Left renal pelvis (tissue), 4 donors: ENCODE measurements around the gene SH3BP1. TPM values are rescaled to one million over a fixed set of nuclear protein-coding genes. Genes with fewer than 3 reads are reported as not detected.

Experiments used
- DNase-seq, 4 donors: peaks; one replicate each; pipeline ENCODE4 v3.0.0-alpha.2; 2013; ENCODE audit warnings: low read depth in 4 of 4, low spot score in 3 of 4
- polyA plus RNA-seq, 4 donors: library from polyadenylated mRNA; unstranded; fragments of 120-200 nt; gene quantifications; one replicate each; pipeline ENCODE4 v1.2.1, GENCODE V29; 2013; ENCODE audit not compliant: insufficient read length in 4 of 4

The SH3BP1 gene
- polyA plus RNA-seq, 4 donors = 16.1 to 27.5 (median 24.1) TPM

DNA sequence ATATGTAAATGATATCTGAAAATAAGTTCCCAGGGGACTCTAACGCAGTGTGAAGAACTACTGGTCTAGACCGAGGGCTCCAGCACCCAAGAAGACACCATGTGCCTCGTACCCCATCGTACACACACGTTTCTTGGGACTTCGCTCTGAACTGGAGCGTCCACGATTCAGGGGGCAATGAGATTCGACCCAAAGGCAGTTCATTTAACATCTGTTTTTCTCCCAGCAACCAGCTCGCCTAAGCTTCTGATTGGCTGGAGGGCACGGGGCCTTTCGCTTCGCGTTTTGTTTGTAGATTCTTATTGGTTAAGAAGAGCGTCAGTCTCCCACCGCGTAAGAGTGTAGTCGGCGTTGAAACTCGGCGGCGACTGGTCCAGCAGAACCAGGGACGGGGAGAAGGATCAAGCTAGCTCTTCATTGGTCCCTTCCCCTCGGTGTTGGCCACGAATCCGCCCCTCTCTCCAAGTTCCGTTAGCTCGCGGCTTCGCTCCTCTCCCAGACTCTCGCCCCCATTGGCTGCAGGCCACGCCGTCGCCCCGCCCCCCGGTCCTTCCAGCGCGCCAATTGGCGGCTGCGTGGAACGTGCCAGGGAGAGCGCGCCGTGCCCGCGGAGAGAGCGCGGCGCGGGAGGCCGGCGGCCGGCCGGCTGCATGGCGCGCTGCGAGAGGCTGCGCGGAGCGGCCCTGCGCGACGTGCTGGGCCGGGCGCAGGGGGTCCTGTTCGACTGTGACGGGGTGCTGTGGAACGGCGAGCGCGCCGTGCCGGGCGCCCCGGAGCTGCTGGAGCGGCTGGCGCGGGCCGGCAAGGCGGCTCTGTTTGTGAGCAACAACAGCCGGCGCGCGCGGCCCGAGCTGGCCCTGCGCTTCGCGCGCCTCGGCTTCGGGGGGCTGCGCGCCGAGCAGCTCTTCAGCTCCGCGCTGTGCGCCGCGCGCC, 18.9 kb downstream of the SH3BP1 start, which contains the start of gene PDXP:
PDXP (plus strand) TSS at position 591 of the 933 bp plus-strand sequence; CDS start at position 651, 60 bp downstream.
- DNase-seq = peak; percentile 98 to 100 (median 99)

- no peak for DNase-seq
These were observed 19.8 kb downstream of the SH3BP1 start for GRCh38 chr22:37659066-37659896.

- DNase-seq = no peak
These were observed 20.6 kb downstream of the SH3BP1 start for GRCh38 chr22:37659897-37660708.

- DNase-seq = no peak
These were observed 21.2 kb downstream of the SH3BP1 start for GRCh38 chr22:37660709-37661045.

DNA sequence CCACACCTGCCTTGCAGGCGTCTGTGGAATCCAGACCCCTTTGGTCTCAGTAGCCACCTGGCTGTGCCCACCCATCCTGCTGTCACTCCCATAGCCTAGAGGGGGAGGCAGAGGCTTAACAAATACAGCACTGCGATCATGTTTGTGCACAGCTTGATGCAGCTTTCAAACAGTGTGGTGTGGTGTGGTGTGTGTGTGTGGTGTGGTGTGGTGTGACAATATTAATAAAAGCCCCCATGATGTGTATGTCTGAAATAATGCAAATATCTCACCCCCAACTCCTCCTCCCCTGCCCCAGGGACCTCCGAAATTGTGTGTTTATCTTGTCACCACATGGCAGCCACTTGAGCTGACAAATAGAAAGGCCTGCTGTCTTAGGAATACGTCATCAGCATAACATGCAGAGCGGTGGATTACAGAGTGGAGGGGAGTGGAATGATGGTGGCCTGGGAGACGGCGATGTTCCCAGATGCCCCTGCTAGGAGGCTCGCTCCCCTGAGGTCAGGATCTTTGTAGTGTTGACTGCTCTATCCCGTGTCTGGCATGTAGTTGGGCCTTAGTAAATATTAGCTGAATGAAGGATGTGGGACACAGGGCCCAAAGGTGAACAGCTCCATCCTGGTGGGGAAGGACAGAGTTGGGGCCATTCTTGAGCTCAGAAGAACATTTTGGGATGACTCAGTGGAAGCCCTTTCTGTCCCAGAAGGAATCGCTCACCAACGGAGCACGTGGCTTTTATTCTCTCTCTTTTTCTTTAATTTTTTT, 21.9 kb downstream of the SH3BP1 start:
- no peak for DNase-seq

DNA sequence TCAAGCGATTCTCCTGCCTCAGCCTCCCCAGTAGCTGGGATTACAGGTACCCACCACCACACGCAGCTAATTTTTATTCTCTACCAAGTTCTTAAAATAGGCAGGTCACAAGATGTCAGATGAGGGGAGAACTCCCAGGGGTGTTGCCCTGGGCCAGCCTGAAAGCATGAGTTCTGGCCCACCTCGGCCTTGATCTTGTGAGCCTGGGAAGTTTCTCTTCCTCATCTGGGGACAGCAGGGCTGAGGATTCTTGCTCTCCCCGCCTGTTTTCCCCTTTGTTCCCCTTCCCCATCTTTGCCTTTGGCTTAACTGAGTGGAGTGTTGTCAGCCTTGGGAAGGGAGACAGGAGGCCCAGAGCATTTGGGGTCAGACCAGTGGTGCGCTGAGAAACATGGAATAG, 22.6 kb downstream of the SH3BP1 start:
- DNase-seq = no peak

- no peak for DNase-seq
These were observed 24.2 kb downstream of the SH3BP1 start for GRCh38 chr22:37663521-37664140.

DNA sequence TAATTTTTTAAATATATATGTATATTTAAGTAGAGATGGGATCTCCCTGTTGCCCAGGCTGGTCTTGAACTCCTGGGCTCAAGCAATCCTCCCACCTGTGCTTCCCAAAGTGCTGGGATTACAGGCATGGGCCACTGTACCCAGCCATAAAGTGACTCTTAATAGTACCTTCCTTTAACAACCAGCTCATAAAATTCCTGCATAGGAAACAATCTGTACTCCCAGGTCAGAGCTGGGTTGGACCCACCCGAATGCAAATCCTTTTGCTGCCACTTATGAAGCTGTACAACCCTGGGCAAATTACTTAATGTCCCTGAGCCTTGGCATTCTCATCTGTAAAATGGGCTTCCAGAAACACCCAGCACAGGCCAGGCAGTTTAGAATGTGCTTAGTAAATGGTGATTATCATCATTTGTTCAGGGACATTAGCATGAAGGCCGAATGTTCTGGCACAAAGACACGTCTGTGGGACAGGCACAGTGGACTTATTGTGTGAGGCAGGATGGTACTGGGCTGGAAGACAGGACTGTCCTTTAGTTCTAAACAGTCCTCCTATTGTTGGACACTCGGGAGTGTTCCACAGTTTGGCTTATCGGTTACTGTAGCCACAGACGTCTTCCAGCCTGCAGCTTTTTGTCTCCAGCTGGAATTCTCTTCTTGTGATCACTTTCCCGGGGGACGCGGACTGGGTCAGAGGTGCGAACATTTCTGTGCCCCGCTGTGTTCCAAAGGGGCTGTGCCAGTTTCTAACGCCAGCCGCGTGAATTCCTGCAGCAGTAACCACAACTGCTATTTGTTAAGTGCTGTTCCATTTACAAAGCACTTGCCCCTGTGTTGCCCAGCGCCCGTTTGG, 25.0 kb downstream of the SH3BP1 start:
- DNase-seq = no peak

DNA sequence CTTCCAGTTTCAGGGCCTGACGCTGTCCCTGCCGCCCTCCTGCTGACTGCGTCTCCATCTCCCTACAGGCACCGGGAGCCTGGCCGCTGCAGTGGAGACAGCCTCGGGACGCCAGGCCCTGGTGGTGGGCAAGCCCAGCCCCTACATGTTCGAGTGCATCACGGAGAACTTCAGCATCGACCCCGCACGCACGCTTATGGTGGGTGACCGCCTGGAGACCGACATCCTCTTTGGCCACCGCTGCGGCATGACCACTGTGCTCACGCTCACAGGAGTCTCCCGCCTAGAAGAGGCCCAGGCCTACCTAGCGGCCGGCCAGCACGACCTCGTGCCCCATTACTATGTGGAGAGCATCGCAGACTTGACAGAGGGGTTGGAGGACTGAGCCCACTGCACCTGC, 26.0 kb downstream of the SH3BP1 start:
- DNase-seq = no peak

GRCh38 chr22:37669586-37669985, 30.1 kb downstream of the SH3BP1 start:
- no peak for DNase-seq

DNA sequence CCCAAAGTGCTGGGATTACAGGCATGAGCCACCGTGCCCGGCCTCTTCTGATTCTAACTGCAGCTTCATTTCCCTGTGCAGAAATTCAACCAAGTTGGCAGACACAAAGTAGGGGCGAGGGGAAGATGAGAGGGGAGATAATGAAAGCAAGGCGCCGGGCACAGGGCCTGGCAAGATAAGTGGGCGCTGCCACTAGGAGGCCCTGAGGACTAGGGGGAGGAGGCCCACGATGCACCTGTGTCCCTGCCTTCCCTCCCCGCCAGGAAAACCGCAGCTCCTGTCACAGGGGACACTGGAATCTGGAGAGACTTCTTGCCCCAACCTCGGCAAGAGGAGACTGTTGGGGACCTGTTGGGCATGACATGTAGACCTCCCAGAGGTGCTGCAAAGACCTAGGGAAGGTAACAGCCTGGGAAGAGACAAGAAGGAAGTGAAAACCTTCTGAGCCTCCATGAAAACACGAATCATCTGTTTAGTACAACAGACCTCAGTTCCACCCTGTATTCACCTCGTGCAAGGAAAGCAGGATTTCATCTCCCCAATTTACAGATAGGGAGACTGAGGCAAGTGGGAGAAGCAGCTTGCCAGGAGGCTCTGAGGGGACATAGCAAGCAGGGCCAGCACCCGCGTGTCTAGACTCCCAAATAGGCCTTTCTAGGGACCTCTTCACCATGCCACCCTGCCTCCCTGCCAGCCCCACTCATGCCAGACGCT, 32.9 kb downstream of the SH3BP1 start:
- no peak for DNase-seq

GRCh38 chr22:37672920-37673455, 33.5 kb downstream of the SH3BP1 start:
- no peak for DNase-seq

DNA sequence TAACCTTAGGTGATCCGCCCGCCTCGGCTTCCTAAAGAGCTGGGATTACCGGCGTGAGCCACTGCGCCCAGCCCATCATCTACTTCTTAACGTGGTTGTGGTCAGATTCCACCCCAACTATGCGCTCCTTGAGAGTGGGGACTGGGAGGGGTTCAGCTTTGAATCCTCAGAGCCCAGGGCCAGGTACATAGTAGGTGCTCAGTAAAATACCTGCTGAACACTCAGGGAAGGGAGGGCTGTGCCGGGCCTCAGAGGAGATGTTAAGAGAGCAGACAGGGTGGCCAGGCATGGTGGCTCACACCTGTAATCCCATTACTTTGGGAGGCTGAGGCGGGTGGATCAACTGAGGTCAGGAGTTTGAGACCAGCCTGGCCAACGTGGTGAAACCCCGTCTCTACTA, 34.8 kb downstream of the SH3BP1 start:
- no peak for DNase-seq

GRCh38 chr22:37674951-37675929, 35.8 kb downstream of the SH3BP1 start, which contains the start of gene LGALS1:
Gene LGALS1, plus strand, starts transcription at chr22:37675636. Its CDS starts 67 bp downstream, at chr22:37675703.
- DNase-seq = peak in 3 of 4 donors; percentile 67 to 79 (median 76)

DNA sequence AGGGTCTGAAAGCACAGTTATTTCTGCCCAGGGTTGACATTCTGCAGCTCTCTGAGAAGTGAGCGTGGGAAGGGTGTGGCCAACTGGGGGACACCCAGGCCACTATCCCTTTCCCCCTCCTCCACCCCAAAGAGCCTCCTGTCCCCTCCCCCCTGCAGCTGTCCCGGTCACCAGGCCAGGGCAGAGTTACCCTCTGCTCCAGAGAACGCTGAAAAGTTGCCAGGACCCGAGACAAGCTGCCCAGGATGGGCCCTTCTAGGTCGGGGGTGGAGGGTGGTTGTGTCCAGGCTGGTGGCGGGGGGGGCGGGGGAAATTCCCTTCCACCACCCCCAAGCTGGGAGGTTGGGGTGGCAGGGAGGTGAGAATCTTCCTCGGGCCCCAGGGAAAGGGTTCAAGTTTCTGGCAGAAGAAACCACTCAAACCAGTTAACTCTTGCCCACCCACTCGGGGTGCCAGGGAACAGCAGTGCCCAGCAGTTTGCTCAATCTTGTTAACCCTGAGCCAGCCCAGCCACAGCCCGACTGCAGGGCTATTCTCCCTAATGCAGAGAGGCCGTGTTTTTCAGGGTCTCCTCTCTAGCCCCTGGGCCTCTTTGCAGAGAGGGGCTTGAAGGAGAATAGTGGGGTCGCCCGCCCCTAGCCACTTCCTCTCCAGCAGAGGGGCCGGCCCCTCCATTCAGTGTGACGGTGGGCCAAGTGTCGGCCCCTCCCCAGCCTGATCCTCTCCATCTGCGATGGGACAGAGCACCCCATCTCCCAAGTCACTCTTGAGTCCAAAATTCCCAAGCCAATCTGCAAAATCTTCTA, 36.7 kb downstream of the SH3BP1 start:
- no peak for DNase-seq
